Neural crest cell (in vitro differentiated cells): ENCODE measurements around the gene NELFCD. TPM values are rescaled to one million over a fixed set of nuclear protein-coding genes. Genes with fewer than 3 reads are reported as not detected.
"Not testable (repeated sequence)": the region's sequence is repeated elsewhere in the genome, so short reads cannot be mapped to it uniquely, and the experiment has no call there.

Experiments
- DNase-seq: peaks from one replicate; pipeline ENCODE4 v3.0.0; 2021; ENCODE audit warnings: low read depth, mixed read lengths, low spot score
- H3K27ac Mint-ChIP-seq: one replicate; pipeline ENCODE4 v1.8.0; 2021; ENCODE audit warnings: mild to moderate bottlenecking, mixed read lengths; ENCODE audit not compliant: unreplicated experiment
- H3K27me3 Mint-ChIP-seq: 2 replicates; pipeline ENCODE4 v1.8.0; 2021; ENCODE audit warnings: low read depth, mild to moderate bottlenecking, mixed read lengths
- H3K36me3 Mint-ChIP-seq: 2 replicates; pipeline ENCODE4 v1.8.0; 2021; ENCODE audit warnings: low read depth, mild to moderate bottlenecking, mixed read lengths
- H3K4me1 Mint-ChIP-seq: 2 replicates; pipeline ENCODE4 v1.8.0; 2021; ENCODE audit warnings: mixed read lengths
- H3K4me3 Mint-ChIP-seq: one replicate; pipeline ENCODE4 v1.8.0; 2021; ENCODE audit warnings: mild to moderate bottlenecking, mixed read lengths
- H3K9me3 Mint-ChIP-seq: 2 replicates; pipeline ENCODE4 v1.8.0; 2021; ENCODE audit warnings: mixed read lengths
- total RNA-seq: library from RNA; stranded (reverse); gene quantifications from 2 replicates; pipeline ENCODE4 v1.2.1, GENCODE V29; 2021
- TF ChIP-seq, protein P1 (sequence below): fragments of 200-600 bp; sonication (generic); conservative IDR thresholded peaks from 2 replicates; pipeline ENCODE4 v1.5.0; 2021; ENCODE audit warnings: antibody characterized with exemption, mild to moderate bottlenecking

The NELFCD gene
- total RNA-seq, 1 donor from 2014 or later: 117 TPM

GRCh38 chr20:59007665-59008511, 26.8 kb downstream of the NELFCD start:
- H3K4me1 Mint-ChIP-seq: peaks cover 41% of the 10 kb centered on the region
- no peaks in the 10 kb centered on the region for H3K27me3 Mint-ChIP-seq
- no peak overlapping the region for H3K27ac Mint-ChIP-seq
- no peaks in the 10 kb centered on the region for H3K9me3 Mint-ChIP-seq
- H3K4me3 Mint-ChIP-seq: peak overlapping the region; percentile 68
- H3K36me3 Mint-ChIP-seq: no peaks in the 10 kb centered on the region
- TF ChIP-seq, protein P1, sequence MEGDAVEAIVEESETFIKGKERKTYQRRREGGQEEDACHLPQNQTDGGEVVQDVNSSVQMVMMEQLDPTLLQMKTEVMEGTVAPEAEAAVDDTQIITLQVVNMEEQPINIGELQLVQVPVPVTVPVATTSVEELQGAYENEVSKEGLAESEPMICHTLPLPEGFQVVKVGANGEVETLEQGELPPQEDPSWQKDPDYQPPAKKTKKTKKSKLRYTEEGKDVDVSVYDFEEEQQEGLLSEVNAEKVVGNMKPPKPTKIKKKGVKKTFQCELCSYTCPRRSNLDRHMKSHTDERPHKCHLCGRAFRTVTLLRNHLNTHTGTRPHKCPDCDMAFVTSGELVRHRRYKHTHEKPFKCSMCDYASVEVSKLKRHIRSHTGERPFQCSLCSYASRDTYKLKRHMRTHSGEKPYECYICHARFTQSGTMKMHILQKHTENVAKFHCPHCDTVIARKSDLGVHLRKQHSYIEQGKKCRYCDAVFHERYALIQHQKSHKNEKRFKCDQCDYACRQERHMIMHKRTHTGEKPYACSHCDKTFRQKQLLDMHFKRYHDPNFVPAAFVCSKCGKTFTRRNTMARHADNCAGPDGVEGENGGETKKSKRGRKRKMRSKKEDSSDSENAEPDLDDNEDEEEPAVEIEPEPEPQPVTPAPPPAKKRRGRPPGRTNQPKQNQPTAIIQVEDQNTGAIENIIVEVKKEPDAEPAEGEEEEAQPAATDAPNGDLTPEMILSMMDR: no peak
- no peak for DNase-seq

GRCh38 chr20:59008715-59009336, 27.8 kb downstream of the NELFCD start:
- Mint-ChIP-seq H3K4me3 (peak overlapping the region; percentile 5), H3K27ac (no peak overlapping the region), H3K9me3 (no peaks in the 10 kb centered on the region), H3K4me1 (peaks cover 33% of the 10 kb centered on the region), H3K27me3 (no peaks in the 10 kb centered on the region), H3K36me3 (no peaks in the 10 kb centered on the region)
- no peak for DNase-seq
- TF ChIP-seq, protein P1: no peak

DNA sequence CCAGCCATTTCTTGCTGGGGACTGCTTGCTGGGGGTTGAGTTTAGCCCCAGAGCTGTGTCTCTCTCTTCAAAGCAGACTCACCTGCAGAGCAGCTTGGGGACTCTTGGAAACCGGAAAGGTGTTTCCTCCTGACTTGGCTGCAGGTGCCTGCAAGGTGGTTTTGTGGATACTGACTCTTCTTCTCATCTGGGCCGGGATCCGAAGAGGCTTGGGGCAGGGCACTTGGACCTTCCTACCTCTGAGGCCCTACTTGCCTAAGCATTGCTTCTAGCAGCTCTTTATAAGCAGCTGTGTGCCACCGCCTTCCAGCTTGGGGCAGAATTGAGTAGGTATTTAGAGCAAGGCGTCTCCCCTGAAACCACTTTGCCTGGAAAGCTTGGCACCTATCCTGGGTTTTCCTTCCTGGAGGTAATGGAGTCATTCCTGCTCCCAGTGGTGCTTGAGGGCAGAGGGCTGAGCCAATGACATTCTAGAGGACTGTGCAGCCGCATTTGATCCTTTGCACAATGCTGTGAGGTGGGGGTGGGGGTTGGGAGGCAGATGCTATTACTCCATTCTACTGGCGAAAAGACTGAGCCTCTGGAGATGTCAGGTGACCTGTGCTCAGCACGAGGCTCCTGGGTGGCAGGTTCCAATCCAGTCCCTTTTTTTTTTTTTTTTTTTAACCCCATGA, 29.4 kb downstream of the NELFCD start:
- TF ChIP-seq, protein P1: no peak
- no peaks in the 10 kb centered on the region for H3K36me3 Mint-ChIP-seq
- H3K4me3 Mint-ChIP-seq: peak overlapping the region; percentile 38
- peaks cover 30% of the 10 kb centered on the region for H3K4me1 Mint-ChIP-seq
- H3K27me3 Mint-ChIP-seq: no peaks in the 10 kb centered on the region
- no peaks in the 10 kb centered on the region for H3K9me3 Mint-ChIP-seq
- DNase-seq: no peak
- peak overlapping the region; percentile 81 for H3K27ac Mint-ChIP-seq

DNA sequence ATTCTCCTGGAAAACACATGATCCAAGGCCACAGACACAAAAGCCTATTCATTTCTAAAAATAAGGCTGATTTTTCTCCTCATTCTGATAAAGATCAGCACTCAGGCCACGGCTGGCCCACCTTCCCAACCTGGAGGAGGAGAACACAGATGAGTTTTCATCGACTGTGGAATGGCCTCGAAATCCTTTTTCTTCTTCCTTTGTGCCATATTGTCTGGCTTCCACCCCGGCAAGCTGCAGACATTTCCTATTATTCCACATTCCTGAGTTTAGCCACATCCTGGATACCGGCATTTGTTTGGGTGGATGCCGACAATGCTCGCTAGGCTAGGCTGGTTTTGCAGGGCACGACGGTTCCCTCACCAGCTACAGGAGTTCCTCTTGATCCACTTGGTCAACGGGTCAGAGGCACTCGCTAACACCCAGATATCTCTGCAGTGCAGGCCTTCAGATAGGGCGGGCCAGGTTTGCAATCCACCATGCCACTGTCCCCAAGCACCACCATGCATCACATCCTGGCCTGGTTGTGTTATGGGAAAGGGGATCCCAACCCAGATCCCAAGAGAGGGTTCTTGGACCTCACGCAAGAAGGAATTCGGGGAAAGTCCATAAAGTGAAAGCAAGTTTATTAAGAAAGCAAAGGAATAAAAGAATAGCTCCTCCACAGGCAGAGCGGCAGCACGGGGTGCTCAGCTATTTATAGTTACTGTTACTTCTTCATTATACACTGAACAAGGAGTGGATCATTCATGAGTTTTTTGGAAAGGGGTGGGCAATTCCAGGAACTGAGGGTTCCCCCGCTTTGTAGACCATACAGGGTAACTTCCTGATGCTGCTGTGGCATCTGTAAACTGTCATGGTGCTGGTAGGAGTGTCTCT, 30.2 kb downstream of the NELFCD start:
- H3K27ac Mint-ChIP-seq: peak overlapping the region; percentile 81
- H3K4me1 Mint-ChIP-seq: peaks cover 32% of the 10 kb centered on the region
- H3K27me3 Mint-ChIP-seq: no peaks in the 10 kb centered on the region
- TF ChIP-seq, protein P1: no peak
- no peaks in the 10 kb centered on the region for H3K9me3 Mint-ChIP-seq
- peak overlapping the region; percentile 38 for H3K4me3 Mint-ChIP-seq
- DNase-seq: no peak
- H3K36me3 Mint-ChIP-seq: no peaks in the 10 kb centered on the region

- not testable (repeated sequence) for H3K36me3 Mint-ChIP-seq, H3K27me3 Mint-ChIP-seq, H3K27ac Mint-ChIP-seq, DNase-seq, H3K4me3 Mint-ChIP-seq, H3K9me3 Mint-ChIP-seq
- peaks cover 36% of the 10 kb centered on the region for H3K4me1 Mint-ChIP-seq
Measured at GRCh38 chr20:59011874-59012157, 30.8 kb downstream of the NELFCD start.
